CD4-positive, alpha-beta T cell treated with Interferon gamma for 1 hour (primary cell): ENCODE measurements around the gene CYTH1.

Source experiments
- DNase-seq: peaks from one replicate; pipeline ENCODE4 v3.0.0-alpha.2; 2020

CYTH1 gene

GRCh38 chr17:78781893-78782304, at the start of gene CYTH1:
TSS of gene CYTH1 (minus strand) at chr17:78782273. CDS start at chr17:78782223, 50 bp downstream.
- no peak for DNase-seq

- no peak for DNase-seq
Observed at GRCh38 chr17:78829477-78829876, 47.4 kb upstream of the CYTH1 start.

- DNase-seq, result no peak
Observed at GRCh38 chr17:78828470-78829185, 46.6 kb upstream of the CYTH1 start.

GRCh38 chr17:78826836-78827509, 44.9 kb upstream of the CYTH1 start:
- peak; percentile 31 for DNase-seq

GRCh38 chr17:78826421-78826820, 44.3 kb upstream of the CYTH1 start:
- no peak for DNase-seq

GRCh38 chr17:78825696-78826095, 43.6 kb upstream of the CYTH1 start:
- no peak for DNase-seq

GRCh38 chr17:78824240-78824639, 42.2 kb upstream of the CYTH1 start:
- DNase-seq, result no peak

GRCh38 chr17:78823282-78824046, 41.4 kb upstream of the CYTH1 start:
- DNase-seq, result no peak

- DNase-seq, result no peak
Observed at GRCh38 chr17:78822552-78822951, 40.5 kb upstream of the CYTH1 start.

GRCh38 chr17:78821961-78822360, 39.9 kb upstream of the CYTH1 start:
- DNase-seq, result no peak

- no peak for DNase-seq
Observed at GRCh38 chr17:78820841-78821240, 38.8 kb upstream of the CYTH1 start.

GRCh38 chr17:78819806-78820792, 38.0 kb upstream of the CYTH1 start:
- DNase-seq, result no peak

GRCh38 chr17:78819402-78819801, 37.3 kb upstream of the CYTH1 start:
- DNase-seq, result no peak

- DNase-seq, result peak; percentile 57
Observed at GRCh38 chr17:78818932-78819331, 36.9 kb upstream of the CYTH1 start.

GRCh38 chr17:78818152-78818846, 36.2 kb upstream of the CYTH1 start:
- no peak for DNase-seq

- peak; percentile 75 for DNase-seq
Observed at GRCh38 chr17:78817123-78817522, 35.0 kb upstream of the CYTH1 start.

GRCh38 chr17:78815696-78816095, 33.6 kb upstream of the CYTH1 start:
- DNase-seq, result no peak

- DNase-seq, result no peak
Observed at GRCh38 chr17:78812855-78813254, 30.8 kb upstream of the CYTH1 start.

GRCh38 chr17:78808163-78808562, 26.1 kb upstream of the CYTH1 start:
- no peak for DNase-seq

GRCh38 chr17:78806451-78806850, 24.4 kb upstream of the CYTH1 start:
- DNase-seq, result peak; percentile 73

GRCh38 chr17:78805301-78805700, 23.2 kb upstream of the CYTH1 start:
- DNase-seq, result peak; percentile 51

GRCh38 chr17:78804777-78805176, 22.7 kb upstream of the CYTH1 start:
- DNase-seq, result no peak
